Activated CD8-positive, alpha-beta T cell treated with anti-CD3 and anti-CD28 coated beads, Interleukin-2, amount 10 ng/mL, durations not matched to agents 7 days and 5 days (primary cell): Measurements from ENCODE around the gene GLS. TPM values are rescaled to one million over a fixed set of nuclear protein-coding genes. Genes with fewer than 3 reads are reported as not detected.
"Not testable (repeated sequence)": the region's sequence is repeated elsewhere in the genome, so short reads cannot be mapped to it uniquely, and the experiment has no call there.

Source experiments
- ATAC-seq: fragments of 150-1000 bp; cut with Tn5 transposase; one replicate; pipeline ENCODE4 v1.10.0; 2021; ENCODE audit warnings: moderate library complexity
- CTCF ChIA-PET: fragments of 350-600 bp; sonication (Branson Sonifier 250); formaldehyde crosslinking; loops from one replicate; lab custom pipeline; 2021; ENCODE audit warnings: antibody characterized with exemption; lab: Charles Lee
- POLR2A ChIA-PET: fragments of 350-600 bp; sonication (Branson Sonifier 250); formaldehyde crosslinking; loops from one replicate; lab custom pipeline; 2021; ENCODE audit warnings: antibody characterized with exemption; lab: Charles Lee
- DNase-seq: peaks from one replicate; pipeline ENCODE4 v3.0.0-alpha.2; 2020
- H3K27ac Mint-ChIP-seq: one replicate; pipeline ENCODE4 v1.8.0; 2021; ENCODE audit warnings: mild to moderate bottlenecking, mixed read lengths
- H3K27me3 Mint-ChIP-seq: one replicate; pipeline ENCODE4 v1.8.0; 2021; ENCODE audit warnings: low read depth, mixed read lengths
- H3K36me3 Mint-ChIP-seq: one replicate; pipeline ENCODE4 v1.8.0; 2021; ENCODE audit warnings: low read depth, mixed read lengths
- H3K4me1 Mint-ChIP-seq: one replicate; pipeline ENCODE4 v1.8.0; 2021; ENCODE audit warnings: low read depth, mixed read lengths
- H3K4me3 Mint-ChIP-seq: one replicate; pipeline ENCODE4 v1.8.0; 2021; ENCODE audit warnings: mild to moderate bottlenecking, mixed read lengths
- H3K9me3 Mint-ChIP-seq: one replicate; pipeline ENCODE4 v1.8.0; 2022; ENCODE audit warnings: mixed read lengths; ENCODE audit not compliant: insufficient read depth
- total RNA-seq, 2 experiments: library from RNA; stranded (reverse); gene quantifications; one replicate each; pipeline ENCODE4 v1.2.3, GENCODE V29; 2021

GLS gene
- total RNA-seq, 2 experiments from 2014 or later = 162 to 193 TPM

- ATAC-seq = peak; percentile 70
- peak; percentile 32 for DNase-seq
- Mint-ChIP-seq H3K27me3 (peaks cover 2% of the 10 kb centered on the region), H3K9me3 (no peaks in the 10 kb centered on the region), H3K4me3 (no peak overlapping the region), H3K36me3 (no peaks in the 10 kb centered on the region), H3K27ac (no peak overlapping the region), H3K4me1 (peaks cover 3% of the 10 kb centered on the region)
- POLR2A ChIA-PET = interaction anchor here (0.7 to 1.0 kb wide), 2 partner anchors 36 to 56 kb away, joined by 3 read pairs; no protein-coding TSS in a partner anchor
- CTCF ChIA-PET = interaction anchor here (1.1 to 1.8 kb wide), 4 partner anchors 15 to 103 kb away, joined by 3 to 6 read pairs (median 4); no protein-coding TSS in a partner anchor
These were observed 36.5 kb upstream of the GLS start for GRCh38 chr2:190843890-190844699.

GRCh38 chr2:190844700-190845401 lies 35.8 kb upstream of the GLS start:
- DNase-seq (no peak), ATAC-seq (no peak)
- ChIA-PET POLR2A (interaction anchor here (0.7 to 1.0 kb wide), 2 partner anchors 35 to 57 kb away, joined by 3 read pairs; no protein-coding TSS in a partner anchor), CTCF (interaction anchor here (1.1 to 1.8 kb wide), 4 partner anchors 14 to 103 kb away, joined by 3 to 6 read pairs (median 4); no protein-coding TSS in a partner anchor)
- no peak overlapping the region for H3K4me3 Mint-ChIP-seq
- no peak overlapping the region for H3K27ac Mint-ChIP-seq
- no peaks in the 10 kb centered on the region for H3K36me3 Mint-ChIP-seq
- H3K4me1 Mint-ChIP-seq = peaks cover 3% of the 10 kb centered on the region
- no peaks in the 10 kb centered on the region for H3K9me3 Mint-ChIP-seq
- peaks cover 2% of the 10 kb centered on the region for H3K27me3 Mint-ChIP-seq

- peaks cover 2% of the 10 kb centered on the region for H3K27me3 Mint-ChIP-seq
- no peak overlapping the region for H3K4me3 Mint-ChIP-seq
- CTCF ChIA-PET = no interaction called here
- no peaks in the 10 kb centered on the region for H3K9me3 Mint-ChIP-seq
- no peak overlapping the region for H3K27ac Mint-ChIP-seq
- POLR2A ChIA-PET = no interaction called here
- H3K4me1 Mint-ChIP-seq = peaks cover 3% of the 10 kb centered on the region
- DNase-seq (no peak), ATAC-seq (no peak)
- no peaks in the 10 kb centered on the region for H3K36me3 Mint-ChIP-seq
These were observed 33.9 kb upstream of the GLS start for GRCh38 chr2:190846746-190847145.

- peaks cover 2% of the 10 kb centered on the region for H3K27me3 Mint-ChIP-seq
- ChIA-PET CTCF (interaction anchor here (0.7 to 0.8 kb wide), 2 partner anchors 28 to 100 kb away, joined by 3 to 5 read pairs; no protein-coding TSS in a partner anchor), POLR2A (no interaction called here)
- ATAC-seq (no peak), DNase-seq (no peak)
- no peaks in the 10 kb centered on the region for H3K9me3 Mint-ChIP-seq
- H3K27ac Mint-ChIP-seq = no peak overlapping the region
- no peaks in the 10 kb centered on the region for H3K36me3 Mint-ChIP-seq
- no peak overlapping the region for H3K4me3 Mint-ChIP-seq
- peaks cover 3% of the 10 kb centered on the region for H3K4me1 Mint-ChIP-seq
These were observed 33.0 kb upstream of the GLS start for GRCh38 chr2:190847504-190848081.

- no peak for DNase-seq
- POLR2A ChIA-PET = no interaction called here
- no peaks in the 10 kb centered on the region for H3K36me3 Mint-ChIP-seq
These were observed 30.8 kb upstream of the GLS start for GRCh38 chr2:190849774-190850173.

GRCh38 chr2:190853022-190853421 lies 27.6 kb upstream of the GLS start:
- H3K4me1 Mint-ChIP-seq, ATAC-seq, H3K9me3 Mint-ChIP-seq, H3K4me3 Mint-ChIP-seq, DNase-seq, H3K27me3 Mint-ChIP-seq, H3K36me3 Mint-ChIP-seq, POLR2A ChIA-PET, H3K27ac Mint-ChIP-seq: not testable (repeated sequence)
- CTCF ChIA-PET = interaction anchor here (0.8 to 1.3 kb wide), 2 partner anchors 84 to 95 kb away, joined by 3 to 4 read pairs; no protein-coding TSS in a partner anchor

More at GRCh38 chr2:190849774-190850173, 30.8 kb upstream of the GLS start:
- Mint-ChIP-seq H3K4me3 (no peak overlapping the region), H3K9me3 (no peaks in the 10 kb centered on the region), H3K27me3 (peaks cover 2% of the 10 kb centered on the region), H3K27ac (no peak overlapping the region), H3K4me1 (no peaks in the 10 kb centered on the region)
- ATAC-seq = no peak
- CTCF ChIA-PET = interaction anchor here (0.6 to 2.8 kb wide), 22 partner anchors 9 to 633 kb away, joined by 3 to 51 read pairs (median 6); no protein-coding TSS in a partner anchor

- Mint-ChIP-seq H3K4me1 (no peaks in the 10 kb centered on the region), H3K27me3 (no peaks in the 10 kb centered on the region), H3K4me3 (no peak overlapping the region), H3K36me3 (no peaks in the 10 kb centered on the region), H3K27ac (no peak overlapping the region), H3K9me3 (no peaks in the 10 kb centered on the region)
- ChIA-PET CTCF (interaction anchor here (0.8 to 1.3 kb wide), 4 partner anchors 10 to 94 kb away, joined by 3 to 6 read pairs (median 5); no protein-coding TSS in a partner anchor), POLR2A (interaction anchor here (1.8 kb wide), 1 partner anchor 27 kb away, joined by 7 read pairs; the partner anchor contains the start of gene GLS)
- DNase-seq (no peak), ATAC-seq (no peak)
These were observed 26.9 kb upstream of the GLS start for GRCh38 chr2:190853531-190854383.

GRCh38 chr2:190854726-190855125 lies 25.9 kb upstream of the GLS start:
- H3K27ac Mint-ChIP-seq = no peak overlapping the region
- DNase-seq = no peak
- H3K36me3 Mint-ChIP-seq = no peaks in the 10 kb centered on the region
- ChIA-PET POLR2A (interaction anchor here (1.8 kb wide), 1 partner anchor 26 kb away, joined by 7 read pairs; the partner anchor contains the start of gene GLS), CTCF (interaction anchor here (1.0 to 1.3 kb wide), 3 partner anchors 9 to 93 kb away, joined by 4 to 6 read pairs (median 6); no protein-coding TSS in a partner anchor)
- no peaks in the 10 kb centered on the region for H3K27me3 Mint-ChIP-seq
- no peaks in the 10 kb centered on the region for H3K9me3 Mint-ChIP-seq
- H3K4me1 Mint-ChIP-seq = no peaks in the 10 kb centered on the region
- no peak overlapping the region for H3K4me3 Mint-ChIP-seq
- ATAC-seq = no peak

- DNase-seq = no peak
- CTCF ChIA-PET = no interaction called here
- no peak for ATAC-seq
- POLR2A ChIA-PET = interaction anchor here (1.8 kb wide), 1 partner anchor 26 kb away, joined by 7 read pairs; the partner anchor contains the start of gene GLS
- H3K27me3 Mint-ChIP-seq = peaks cover 2% of the 10 kb centered on the region
- no peaks in the 10 kb centered on the region for H3K36me3 Mint-ChIP-seq
- no peak overlapping the region for H3K4me3 Mint-ChIP-seq
- H3K9me3 Mint-ChIP-seq = no peaks in the 10 kb centered on the region
- no peak overlapping the region for H3K27ac Mint-ChIP-seq
- no peaks in the 10 kb centered on the region for H3K4me1 Mint-ChIP-seq
These were observed 25.4 kb upstream of the GLS start for GRCh38 chr2:190855245-190855644.

- H3K36me3 Mint-ChIP-seq = peaks cover 5% of the 10 kb centered on the region
- POLR2A ChIA-PET = no interaction called here
- H3K27ac Mint-ChIP-seq = no peak overlapping the region
- DNase-seq (no peak), ATAC-seq (no peak)
- no peak overlapping the region for H3K4me3 Mint-ChIP-seq
- H3K4me1 Mint-ChIP-seq = no peaks in the 10 kb centered on the region
- peaks cover 2% of the 10 kb centered on the region for H3K9me3 Mint-ChIP-seq
- CTCF ChIA-PET = no interaction called here
- peaks cover 3% of the 10 kb centered on the region for H3K27me3 Mint-ChIP-seq
These were observed 23.6 kb upstream of the GLS start for GRCh38 chr2:190856985-190857384.
